HG03066 (cell line): ENCODE results near the gene FAAP100.
"Not testable (repeated sequence)": the region's sequence is repeated elsewhere in the genome, so short reads cannot be mapped to it uniquely, and the experiment has no call there.

Source experiments
- ATAC-seq: cut with Tn5 transposase; IDR thresholded peaks from one replicate; pipeline ENCODE4 v1.9.1; 2021; ENCODE audit warnings: low read depth; ENCODE audit not compliant: unreplicated experiment

FAAP100 gene

DNA sequence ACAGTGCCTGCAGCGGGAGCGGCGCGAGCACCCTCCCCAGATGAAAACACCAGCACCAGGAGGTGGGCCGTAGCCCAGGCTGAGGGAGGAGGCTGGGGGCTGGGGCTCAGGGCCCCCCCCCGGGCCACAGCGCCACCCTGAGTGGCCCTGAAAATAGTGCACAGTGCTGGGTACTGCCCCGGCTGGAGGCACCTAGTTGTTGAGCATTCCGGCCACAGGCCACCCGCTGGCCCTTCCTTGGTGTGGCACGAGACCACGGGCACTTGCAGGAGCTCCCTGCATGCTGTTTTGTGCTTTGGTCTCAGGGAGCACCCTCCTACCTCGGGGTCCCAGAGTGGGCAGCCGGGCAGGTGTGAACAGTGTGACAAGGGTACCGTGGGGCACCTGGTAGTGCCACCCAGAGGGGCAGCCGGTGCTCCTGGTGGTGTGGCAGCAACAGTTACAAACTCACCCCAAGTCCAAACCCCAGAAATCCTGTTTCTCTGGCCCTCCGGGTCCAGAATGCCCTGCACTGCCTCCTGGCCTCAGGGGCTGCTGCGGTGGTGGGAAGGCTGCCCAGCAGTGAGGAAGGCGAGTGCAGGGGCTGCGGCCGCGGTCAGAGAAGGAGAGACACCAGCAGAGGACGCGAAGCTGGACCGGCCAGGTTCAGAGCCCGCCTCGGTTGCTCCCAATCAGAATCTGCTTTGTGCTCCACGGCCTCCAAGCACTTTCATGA is 12.0 kb downstream of the FAAP100 start:
- no peak for ATAC-seq

GRCh38 chr17:81539571-81539900 is 12.6 kb downstream of the FAAP100 start:
- ATAC-seq = no peak

DNA sequence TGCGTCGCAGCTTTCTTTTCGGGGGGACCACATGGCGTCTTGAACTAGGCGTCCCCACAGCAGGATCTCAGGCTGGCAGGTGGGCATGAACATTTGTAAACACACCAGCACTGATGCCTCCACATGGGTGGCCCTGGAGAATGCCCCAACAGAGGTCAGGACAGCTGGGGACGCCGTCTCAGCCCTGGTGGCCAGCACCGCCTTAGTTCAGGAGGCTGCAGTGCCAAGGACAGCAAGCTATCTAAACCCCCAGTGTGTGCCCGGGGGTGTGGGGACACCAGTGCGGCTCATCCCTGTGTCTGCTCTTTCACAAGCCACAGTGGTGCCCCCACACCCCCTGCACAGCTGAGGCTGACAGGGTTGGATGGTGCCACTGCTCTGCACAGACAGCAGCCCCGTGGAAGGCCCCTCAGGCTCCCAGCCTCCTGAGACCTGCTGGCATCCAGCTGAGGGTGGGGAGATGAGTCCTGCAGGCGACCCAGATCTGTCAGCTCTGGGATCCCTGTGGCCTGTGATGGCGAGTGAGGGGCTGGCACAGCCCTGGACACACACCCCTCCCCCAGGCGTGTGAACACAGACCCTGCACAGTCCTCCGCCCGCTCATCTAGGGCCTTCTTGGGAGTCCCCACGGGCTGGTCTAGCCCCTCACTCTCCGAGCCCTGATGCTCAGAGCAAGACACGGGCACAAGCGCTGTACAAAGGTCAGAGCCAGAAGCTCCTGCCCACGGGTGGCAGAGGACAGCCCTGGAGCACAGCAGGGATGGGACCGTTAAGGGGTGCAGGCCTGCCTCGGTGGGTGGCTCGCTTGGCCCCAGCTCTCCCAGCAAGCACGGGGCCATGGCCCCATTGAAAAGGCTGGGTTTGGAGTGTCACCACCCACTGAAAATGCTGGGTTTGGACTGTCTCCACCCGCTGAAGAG is 13.2 kb downstream of the FAAP100 start:
- no peak for ATAC-seq

- no peak for ATAC-seq
Observed at GRCh38 chr17:81537856-81538555, 14.1 kb downstream of the FAAP100 start.

- no peak for ATAC-seq
Observed at GRCh38 chr17:81537343-81537855, 14.8 kb downstream of the FAAP100 start.

GRCh38 chr17:81536299-81537290 is 15.6 kb downstream of the FAAP100 start:
- no peak for ATAC-seq

GRCh38 chr17:81535480-81536298 is 16.5 kb downstream of the FAAP100 start:
- no peak for ATAC-seq

- no peak for ATAC-seq
Observed at GRCh38 chr17:81535007-81535328, 17.2 kb downstream of the FAAP100 start.

DNA sequence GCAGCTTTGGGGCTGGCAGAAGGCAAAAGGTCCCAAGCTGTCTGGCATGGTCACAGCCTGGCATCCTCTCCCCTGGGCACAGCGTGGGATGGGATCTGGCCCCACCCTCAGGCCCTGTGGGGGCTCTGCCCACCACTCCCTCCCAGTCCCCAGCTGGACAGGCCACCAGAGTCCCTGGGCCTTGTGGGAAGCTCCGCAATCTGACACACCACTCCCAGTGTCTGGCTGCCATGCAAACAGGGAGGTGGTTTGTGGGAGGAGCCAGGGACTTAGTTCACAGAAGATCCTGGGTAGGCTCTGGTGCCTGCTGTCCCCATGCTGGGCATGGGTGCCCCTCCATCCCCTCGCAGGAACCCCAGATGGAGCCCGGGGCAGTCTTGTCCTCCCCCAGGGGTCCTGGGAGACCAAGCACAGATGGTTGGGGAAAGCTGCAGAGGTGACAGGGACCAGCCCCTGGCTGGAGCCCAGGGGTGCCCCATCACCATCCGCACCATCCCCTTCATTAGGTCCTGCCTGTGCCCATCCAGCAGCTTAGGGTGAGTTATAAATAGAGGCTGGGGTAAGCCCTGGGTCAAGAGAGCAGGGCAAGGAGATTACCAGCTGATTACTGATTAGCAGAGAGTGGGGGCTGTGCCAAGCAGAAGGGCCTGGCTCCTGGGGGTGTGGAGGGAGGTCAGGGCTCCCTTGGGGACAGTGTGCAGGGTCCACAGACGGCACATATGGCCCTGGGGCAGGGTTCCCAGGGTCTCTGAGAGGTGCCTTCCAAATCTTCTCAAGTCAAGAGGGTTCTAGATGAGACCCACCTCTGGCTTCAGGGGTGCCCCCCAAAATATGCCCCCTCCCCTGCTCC is 17.8 kb downstream of the FAAP100 start:
- no peak for ATAC-seq

- ATAC-seq = no peak
Observed at GRCh38 chr17:81533339-81534141, 18.6 kb downstream of the FAAP100 start.

GRCh38 chr17:81532490-81533287 is 19.5 kb downstream of the FAAP100 start:
- no peak for ATAC-seq

DNA sequence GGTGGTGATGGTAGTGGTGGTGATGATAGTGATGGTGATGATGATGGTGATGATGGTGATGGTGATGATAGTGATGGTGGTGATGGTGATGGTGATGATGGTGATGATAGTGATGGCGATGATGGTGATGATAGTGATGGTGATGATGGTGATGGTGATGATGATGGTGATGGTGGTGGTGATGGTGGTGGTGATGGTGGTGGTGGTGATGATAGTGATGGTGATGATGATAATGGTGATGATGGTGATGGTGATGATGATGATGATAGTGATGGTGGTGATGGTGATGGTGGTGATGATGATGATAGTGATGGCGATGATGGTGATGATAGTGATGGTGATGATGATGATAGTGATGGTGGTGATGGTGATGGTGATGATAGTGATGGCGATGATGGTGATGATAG is 20.2 kb downstream of the FAAP100 start:
- not testable (repeated sequence) for ATAC-seq

GRCh38 chr17:81531013-81531412 is 21.1 kb downstream of the FAAP100 start:
- ATAC-seq = not testable (repeated sequence)

GRCh38 chr17:81529437-81529803 is 22.7 kb downstream of the FAAP100 start:
- ATAC-seq = no peak

DNA sequence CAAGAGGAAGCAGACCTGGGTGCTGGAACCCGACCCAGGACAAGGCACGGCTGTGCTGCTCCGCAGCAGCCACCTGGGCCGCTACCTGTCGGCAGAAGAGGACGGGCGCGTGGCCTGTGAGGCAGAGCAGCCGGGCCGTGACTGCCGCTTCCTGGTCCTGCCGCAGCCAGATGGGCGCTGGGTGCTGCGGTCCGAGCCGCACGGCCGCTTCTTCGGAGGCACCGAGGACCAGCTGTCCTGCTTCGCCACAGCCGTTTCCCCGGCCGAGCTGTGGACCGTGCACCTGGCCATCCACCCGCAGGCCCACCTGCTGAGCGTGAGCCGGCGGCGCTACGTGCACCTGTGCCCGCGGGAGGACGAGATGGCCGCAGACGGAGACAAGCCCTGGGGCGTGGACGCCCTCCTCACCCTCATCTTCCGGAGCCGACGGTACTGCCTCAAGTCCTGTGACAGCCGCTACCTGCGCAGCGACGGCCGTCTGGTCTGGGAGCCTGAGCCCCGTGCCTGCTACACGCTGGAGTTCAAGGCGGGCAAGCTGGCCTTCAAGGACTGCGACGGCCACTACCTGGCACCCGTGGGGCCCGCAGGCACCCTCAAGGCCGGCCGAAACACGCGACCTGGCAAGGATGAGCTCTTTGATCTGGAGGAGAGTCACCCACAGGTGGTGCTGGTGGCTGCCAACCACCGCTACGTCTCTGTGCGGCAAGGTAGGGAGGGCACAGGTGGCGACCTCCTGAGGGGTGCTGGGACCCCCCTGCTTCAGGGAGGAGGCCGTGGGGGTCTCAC is 23.3 kb downstream of the FAAP100 start:
- no peak for ATAC-seq

DNA sequence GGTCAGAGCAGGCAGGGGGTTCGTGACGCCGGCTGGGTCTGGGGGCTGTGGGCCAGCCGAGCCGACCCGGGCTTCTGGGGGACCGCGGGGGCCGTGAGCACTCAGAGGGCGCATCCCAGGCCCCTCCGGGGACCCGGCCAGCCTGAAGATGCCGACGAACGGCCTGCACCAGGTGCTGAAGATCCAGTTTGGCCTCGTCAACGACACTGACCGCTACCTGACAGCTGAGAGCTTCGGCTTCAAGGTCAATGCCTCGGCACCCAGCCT is 23.8 kb downstream of the FAAP100 start:
- no peak for ATAC-seq
